Fibroblast of pulmonary artery (primary cell): ENCODE measurements around the gene FLRT1.

Source experiments
- DNase-seq: peaks from one replicate; pipeline ENCODE4 v3.0.0-alpha.2; 2010; ENCODE audit warnings: low read depth
- H3K4me3 ChIP-seq: replicated peaks from 2 replicates; pipeline ENCODE4 v1.5.1; 2011; ENCODE audit warnings: low read depth, mild to moderate bottlenecking, control low read depth, low read length, moderate library complexity
- TF ChIP-seq, protein P1 (sequence below): IDR thresholded peaks from 2 replicates; pipeline ENCODE4 v1.5.1; 2011; ENCODE audit warnings: mild to moderate bottlenecking, control low read depth, low read length, inconsistent platforms; ENCODE audit errors: missing control alignments

Gene FLRT1

DNA sequence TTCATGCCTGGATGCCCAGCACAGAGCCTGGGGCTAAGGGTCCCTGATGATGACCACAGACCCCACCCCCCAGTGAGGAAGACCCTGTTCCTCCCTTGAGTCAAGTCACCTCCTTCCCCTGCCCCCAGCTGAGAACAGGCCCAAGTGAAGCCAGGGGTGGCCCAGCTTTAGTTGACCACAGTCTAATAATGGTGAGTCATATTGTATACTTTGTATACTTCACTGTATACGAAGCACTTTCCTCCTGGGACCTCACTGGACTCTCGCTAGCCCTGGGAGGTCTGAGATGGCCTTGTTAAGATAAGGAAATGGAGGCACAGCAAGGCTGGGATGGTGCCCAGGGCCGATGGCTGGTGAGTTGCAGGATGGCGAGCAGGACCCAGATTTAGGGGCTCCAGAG lies 3.7 kb upstream of the FLRT1 start:
- DNase-seq, result no peak
- TF ChIP-seq, protein P1, sequence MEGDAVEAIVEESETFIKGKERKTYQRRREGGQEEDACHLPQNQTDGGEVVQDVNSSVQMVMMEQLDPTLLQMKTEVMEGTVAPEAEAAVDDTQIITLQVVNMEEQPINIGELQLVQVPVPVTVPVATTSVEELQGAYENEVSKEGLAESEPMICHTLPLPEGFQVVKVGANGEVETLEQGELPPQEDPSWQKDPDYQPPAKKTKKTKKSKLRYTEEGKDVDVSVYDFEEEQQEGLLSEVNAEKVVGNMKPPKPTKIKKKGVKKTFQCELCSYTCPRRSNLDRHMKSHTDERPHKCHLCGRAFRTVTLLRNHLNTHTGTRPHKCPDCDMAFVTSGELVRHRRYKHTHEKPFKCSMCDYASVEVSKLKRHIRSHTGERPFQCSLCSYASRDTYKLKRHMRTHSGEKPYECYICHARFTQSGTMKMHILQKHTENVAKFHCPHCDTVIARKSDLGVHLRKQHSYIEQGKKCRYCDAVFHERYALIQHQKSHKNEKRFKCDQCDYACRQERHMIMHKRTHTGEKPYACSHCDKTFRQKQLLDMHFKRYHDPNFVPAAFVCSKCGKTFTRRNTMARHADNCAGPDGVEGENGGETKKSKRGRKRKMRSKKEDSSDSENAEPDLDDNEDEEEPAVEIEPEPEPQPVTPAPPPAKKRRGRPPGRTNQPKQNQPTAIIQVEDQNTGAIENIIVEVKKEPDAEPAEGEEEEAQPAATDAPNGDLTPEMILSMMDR, result no peak
- H3K4me3 ChIP-seq, result no peak overlapping the region

DNA sequence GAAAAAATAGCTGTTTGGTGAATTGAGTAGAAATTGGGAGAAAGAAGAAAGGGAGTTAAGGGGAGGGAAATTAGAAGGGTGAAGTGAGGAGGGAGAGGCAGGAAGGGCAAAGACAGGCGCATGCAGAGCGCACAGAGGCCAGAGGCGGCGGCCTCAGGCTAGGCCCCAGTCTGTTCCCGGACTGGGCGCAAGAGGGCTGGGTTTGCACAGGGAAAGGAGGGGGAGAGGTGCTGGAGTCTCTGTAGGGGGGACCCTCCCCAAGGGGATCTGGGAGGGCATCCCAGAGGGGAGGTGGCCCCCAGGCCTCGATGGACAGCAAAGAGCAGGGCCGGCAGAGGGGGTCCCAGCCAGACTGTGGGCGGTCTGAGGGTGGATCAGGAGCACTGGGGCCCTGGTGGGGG lies 1.3 kb upstream of the FLRT1 start:
- TF ChIP-seq, protein P1, result no peak
- no peak for DNase-seq
- no peak overlapping the region for H3K4me3 ChIP-seq

DNA sequence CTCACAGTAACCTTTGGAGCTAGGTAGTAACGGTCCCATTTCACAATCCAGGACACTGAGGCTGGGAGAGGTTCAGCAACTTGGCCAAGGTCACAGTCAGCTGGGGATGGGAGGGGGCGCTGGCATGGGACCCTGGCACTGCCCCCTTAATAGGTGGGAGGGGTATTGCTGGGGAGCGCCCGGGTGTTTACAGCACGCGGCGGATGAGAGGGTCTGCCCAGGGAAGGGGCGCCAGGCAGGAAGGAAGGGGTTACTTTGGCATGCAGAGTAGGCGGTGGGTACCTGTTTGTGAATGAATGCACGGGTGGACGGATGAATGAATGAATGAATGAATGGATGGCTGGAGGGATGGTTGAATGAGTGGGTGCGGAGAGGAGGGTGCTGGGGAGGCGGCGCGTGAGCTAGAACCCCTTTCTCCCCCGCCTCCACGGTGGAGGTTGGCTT lies 628 bp upstream of the FLRT1 start:
- H3K4me3 ChIP-seq, result no peak overlapping the region
- DNase-seq, result no peak
- TF ChIP-seq, protein P1, result no peak

DNA sequence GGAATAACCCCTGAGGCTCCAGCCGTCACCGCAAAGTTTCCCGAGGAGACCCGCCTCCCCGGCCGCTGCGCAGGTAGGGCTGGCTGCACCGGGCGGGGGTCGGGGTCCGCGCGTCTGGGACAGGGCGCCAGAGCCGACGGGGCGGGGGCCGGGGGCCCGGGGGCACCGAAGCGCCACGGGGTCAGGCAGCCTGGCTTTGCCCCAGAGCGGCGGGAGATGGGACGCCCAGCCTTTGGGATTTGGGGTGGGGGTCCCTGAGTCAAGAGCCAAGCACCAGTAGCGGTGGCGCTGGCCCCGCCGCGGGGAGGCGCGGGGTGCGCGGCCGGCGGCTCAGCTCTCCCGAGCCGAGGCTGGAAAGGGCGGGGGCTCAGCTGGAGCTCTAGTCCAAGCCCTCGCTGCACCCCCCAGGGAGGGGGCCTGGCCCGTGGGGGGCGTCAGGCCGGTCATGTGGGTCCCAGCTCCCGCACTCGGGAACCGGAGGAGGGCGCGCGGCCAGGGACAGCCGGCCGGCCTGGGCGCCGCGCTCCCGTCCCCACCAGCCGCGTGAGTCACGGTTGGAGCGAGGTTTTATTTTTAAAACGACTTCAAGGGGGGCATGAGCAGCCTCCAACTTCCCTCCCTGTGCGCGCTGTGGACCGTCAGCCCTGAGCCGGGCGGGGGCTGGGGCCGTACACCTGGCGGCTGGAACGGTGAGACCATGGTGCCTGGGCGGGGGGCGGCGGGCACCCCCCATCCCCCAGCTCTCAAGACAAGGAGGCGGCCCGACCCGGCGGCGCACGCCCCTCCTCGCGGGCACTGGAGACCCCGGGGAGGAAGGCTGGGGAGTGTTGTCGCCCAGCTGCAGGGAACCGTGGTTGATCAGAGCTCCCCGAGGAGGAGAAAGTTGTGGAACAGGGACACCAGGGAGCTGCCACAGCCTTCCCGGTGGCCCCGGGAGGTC lies 626 bp downstream of the FLRT1 start:
- H3K4me3 ChIP-seq, result peak overlapping the region; percentile 7
- TF ChIP-seq, protein P1, result no peak
- peak; percentile 16 for DNase-seq

DNA sequence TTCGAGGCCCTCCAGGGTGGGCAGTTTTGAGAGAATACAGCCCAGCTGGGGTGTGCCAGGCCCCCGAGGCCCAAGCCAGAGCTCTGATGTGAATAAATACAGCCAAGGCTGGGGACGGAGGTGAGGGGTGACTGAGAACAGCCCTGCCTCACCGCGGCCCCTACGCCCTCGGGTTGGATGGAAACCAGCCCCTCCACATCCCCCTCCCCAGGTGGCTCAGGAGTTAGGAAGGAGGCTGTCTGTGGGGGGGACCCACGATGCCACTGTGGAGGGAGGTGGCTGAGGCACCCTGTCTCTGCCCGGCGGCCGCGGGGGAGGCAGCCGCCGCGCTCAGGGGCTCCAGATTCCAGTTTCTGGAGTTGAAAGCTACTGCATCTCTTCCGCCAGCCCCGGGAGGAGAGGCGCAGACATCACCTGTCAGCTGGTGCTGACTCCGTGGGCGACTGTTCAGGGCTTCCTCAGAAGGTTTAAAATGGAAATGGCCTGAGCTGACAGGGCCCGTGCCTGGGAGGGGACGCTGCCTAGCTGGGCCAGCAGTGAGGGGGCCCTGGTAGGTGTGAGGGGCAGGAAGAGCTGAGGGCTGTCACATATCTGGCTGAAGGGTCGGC lies 1.4 kb downstream of the FLRT1 start:
- no peak for DNase-seq
- TF ChIP-seq, protein P1, result no peak
- no peak overlapping the region for H3K4me3 ChIP-seq

DNA sequence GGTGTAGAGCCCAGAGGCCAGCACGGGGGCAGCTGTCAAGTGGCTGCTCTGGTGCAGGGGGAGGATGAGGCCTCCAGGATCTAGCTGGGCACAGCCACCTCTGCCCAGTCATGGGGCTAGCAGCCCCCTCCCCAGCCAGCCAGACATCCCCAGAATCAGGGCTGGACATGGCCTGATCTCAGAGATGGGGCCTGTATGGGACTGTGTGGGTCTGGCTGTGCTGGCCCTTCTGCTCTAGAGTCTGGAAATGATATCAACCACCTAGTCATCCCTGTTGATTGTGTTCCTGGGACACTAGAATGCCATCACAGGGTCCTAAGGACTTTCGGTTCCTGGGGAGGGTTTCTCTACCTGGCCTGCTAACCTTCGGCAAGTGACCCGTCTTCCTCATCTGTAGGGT lies 2.8 kb downstream of the FLRT1 start:
- TF ChIP-seq, protein P1, result no peak
- no peak overlapping the region for H3K4me3 ChIP-seq
- DNase-seq, result no peak
